Transverse colon (tissue), 4 donors: Measurements from ENCODE around the gene CCDC90B.

Source experiments
- CTCF ChIP-seq, 5 experiments: fragments of 200-600 bp in 3 of 5; fragments of 450-650 bp in 2 of 5; sonication (generic) in 3 of 5; IDR thresholded peaks; 1 replicate in 2 of 5; 2 replicates in 3 of 5; pipeline ENCODE4 v1.5.1; 2016 to 2017; ENCODE audit warnings: antibody characterized with exemption in 5 of 5, inconsistent platforms in 3 of 5, mild to moderate bottlenecking in 2 of 5, moderate library complexity in 1 of 5
- EP300 ChIP-seq: sonication (generic); formaldehyde crosslinking; IDR thresholded peaks from one replicate; pipeline ENCODE4 v1.6.1; 2017; ENCODE audit warnings: antibody characterized with exemption, low read depth
- POLR2A ChIP-seq: fragments of 450-650 bp; IDR thresholded peaks from one replicate; pipeline ENCODE4 v1.6.1; 2016; ENCODE audit warnings: antibody characterized with exemption, mild to moderate bottlenecking, moderate library complexity
- POLR2AphosphoS5 ChIP-seq, 3 donors: sonication (generic); formaldehyde crosslinking; IDR thresholded peaks; one replicate each; pipeline ENCODE4 v1.6.1; 2016; ENCODE audit warnings: antibody characterized with exemption in 3 of 3

- TF ChIP-seq POLR2A (no peak), CTCF (IDR thresholded peaks at IDR 0.05) (no peak), POLR2AphosphoS5 (IDR thresholded peaks at IDR 0.05) (no peak), EP300 (no peak)
These were observed 40.2 kb upstream of the CCDC90B start for GRCh38 chr11:83326326-83326725.
